HG03196 (cell line): ENCODE data around the gene PGM2.

Experiments used
- ATAC-seq: cut with Tn5 transposase; IDR thresholded peaks from one replicate; pipeline ENCODE4 v1.9.1; 2021; ENCODE audit not compliant: unreplicated experiment

The PGM2 gene

DNA sequence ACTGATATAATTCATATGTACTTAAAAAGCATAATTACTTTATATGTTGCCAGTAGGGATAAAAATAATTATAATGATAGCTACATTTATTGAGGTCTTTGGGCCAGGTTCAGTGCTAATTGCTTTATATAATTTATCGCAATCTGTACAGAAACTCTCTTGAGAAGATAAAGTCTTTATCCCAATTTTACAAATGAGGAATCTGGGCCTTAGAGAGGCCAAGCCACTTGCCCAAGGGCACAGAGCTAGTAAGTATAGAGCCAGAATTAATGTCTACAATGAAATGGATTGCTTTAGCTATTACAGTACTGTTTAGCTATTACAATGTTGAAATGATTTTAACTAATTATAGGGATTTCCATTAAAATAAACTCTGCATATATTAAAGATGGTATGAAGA is 33.8 kb downstream of the PGM2 start:
- no peak for ATAC-seq

- no peak for ATAC-seq
These were observed 36.5 kb downstream of the PGM2 start for GRCh38 chr4:37862961-37863360.

- no peak for ATAC-seq
These were observed 38.3 kb downstream of the PGM2 start for GRCh38 chr4:37864786-37865185.

- ATAC-seq: no peak
These were observed 39.0 kb downstream of the PGM2 start for GRCh38 chr4:37865450-37865849.

GRCh38 chr4:37867102-37867501 is 40.6 kb downstream of the PGM2 start:
- ATAC-seq: no peak

GRCh38 chr4:37868238-37868637 is 41.8 kb downstream of the PGM2 start:
- no peak for ATAC-seq

DNA sequence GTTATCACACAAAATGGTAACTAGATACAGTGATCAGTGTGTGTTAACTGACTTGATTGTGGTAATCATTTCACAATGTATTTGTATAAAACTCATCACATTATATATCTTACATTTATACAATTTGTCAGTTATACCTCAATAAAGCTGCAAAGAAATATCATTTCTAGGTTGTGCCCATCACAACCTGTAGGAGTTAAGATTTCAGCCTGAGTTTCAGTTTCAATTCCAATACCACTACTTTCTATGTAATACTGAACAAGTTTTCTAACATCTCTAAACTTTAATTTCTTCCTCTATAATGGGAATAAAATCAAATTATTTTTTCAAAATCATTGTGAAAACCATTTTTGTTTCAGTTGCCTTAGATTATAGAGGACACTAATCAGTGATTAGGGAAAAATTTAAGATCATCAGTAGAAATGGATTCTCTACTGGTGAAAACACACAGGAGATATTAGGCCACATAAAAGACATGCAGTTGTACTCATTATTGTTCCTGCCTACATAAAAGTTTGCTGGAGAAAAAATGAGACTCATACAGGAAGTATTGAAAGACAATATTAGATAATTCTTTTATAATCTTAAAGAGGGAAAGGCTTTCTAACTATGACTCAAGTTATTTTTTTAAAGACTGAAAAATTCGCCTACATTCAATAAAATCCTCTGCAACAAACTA is 46.0 kb downstream of the PGM2 start:
- ATAC-seq: no peak

DNA sequence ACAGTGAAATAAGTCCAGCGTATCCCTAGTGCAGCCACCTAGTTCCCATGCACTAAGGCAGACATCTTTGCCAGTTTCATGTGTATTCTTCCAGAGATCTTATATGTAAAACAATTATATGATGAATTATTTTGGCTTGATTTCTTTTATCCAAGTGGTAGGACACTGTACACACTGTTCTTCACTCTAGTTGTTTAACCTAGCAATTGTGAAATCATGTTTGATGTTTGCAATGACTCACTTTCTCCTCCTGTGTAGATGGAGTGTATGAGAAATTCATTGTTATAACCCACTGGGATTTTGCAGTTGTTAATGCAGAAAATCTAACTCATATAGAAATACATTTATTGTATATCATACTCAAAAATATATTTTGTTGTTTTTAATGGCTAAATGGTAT is 46.9 kb downstream of the PGM2 start:
- no peak for ATAC-seq

- no peak for ATAC-seq
These were observed 49.7 kb downstream of the PGM2 start for GRCh38 chr4:37876156-37876555.

DNA sequence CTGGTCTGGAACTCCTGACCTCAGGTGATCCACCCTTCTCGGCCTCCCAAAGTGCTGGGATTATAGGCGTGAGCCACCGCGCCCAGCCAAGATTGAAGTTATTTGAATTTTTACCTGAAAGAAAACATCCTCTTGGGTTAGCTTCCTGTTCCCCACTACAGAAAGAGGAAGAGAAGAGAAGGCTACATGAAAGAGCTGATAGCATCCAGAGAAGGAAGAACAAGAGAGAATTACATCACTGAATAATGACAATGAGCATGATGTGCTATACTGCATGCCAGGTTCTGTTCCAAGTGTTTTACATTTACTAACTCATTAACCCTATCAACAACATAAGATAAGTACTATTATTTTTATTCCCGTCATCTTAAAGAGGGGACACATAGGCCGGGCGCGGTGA is 52.9 kb downstream of the PGM2 start:
- ATAC-seq: no peak

DNA sequence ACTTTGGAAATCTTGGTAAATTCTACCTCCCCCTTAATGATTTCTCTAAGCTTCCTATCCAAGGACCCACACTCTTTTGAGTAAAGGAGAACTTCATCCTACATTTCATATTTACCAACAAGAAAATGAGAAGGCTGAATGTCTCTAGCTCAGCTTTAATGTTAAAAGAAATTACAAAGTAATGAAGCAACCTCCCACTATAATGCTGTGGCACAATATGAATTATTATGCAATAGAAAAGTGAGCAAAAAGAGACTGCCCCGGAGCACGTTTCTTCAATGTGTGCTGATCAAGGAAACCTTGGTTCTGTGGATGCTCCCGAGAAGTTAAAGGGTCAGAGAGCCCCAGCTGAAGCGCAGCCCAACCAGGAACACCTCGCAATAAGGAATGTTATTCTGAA is 55.3 kb downstream of the PGM2 start:
- no peak for ATAC-seq

- no peak for ATAC-seq
These were observed 56.3 kb downstream of the PGM2 start for GRCh38 chr4:37882665-37883296.

GRCh38 chr4:37884855-37885487 is 58.5 kb downstream of the PGM2 start:
- no peak for ATAC-seq

DNA sequence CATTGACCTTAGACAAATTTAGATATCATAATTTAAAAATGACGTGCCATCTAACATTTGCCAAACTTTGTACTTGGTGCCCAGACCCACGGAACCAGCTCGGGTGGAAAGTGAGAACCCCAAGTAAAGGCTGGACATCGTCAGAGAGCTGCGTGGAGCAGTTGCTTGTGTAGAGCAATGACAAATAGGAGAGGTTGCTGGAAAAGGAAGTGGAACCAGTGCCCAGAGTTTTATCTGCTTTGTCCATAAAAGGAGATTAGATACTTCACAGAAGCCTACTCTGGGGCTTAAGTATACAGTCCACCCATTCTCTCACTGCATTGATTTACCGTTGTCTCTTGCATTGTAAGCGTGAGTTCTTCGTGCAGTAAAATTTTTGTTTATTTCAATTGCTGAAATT is 59.0 kb downstream of the PGM2 start:
- ATAC-seq: no peak

- ATAC-seq: peak; percentile 15
These were observed 63.6 kb downstream of the PGM2 start for GRCh38 chr4:37889849-37890800.

DNA sequence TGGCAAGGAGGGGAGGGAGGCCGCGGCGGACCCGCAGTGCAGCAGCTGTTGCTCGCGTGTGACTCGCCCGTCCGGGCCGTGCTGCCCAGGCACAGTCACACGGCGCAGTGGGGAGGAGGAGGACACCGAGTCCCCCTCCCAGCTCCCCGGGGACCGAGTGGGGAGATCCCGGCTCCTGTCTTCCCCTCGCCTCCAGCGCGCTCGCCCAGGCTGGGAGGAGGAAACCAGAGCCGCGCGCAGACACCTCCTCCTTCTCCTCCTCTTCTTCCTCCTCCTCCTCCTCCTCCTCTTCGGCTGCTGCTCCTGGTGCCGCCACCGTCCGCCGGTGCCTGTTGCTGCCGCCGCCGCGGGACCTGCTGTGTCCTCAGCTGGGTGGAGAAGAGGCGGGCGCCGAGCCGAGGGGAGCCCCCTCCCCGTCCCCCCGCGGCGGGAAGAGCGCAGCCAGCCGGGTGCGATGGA is 64.3 kb downstream of the PGM2 start, which contains the start of gene TBC1D1:
Gene TBC1D1 (plus strand): TSS at position 284 of the 459 bp plus-strand sequence. CDS start 11,012 bp downstream, outside the sequence.
- peak; percentile 33 for ATAC-seq

- ATAC-seq: peak; percentile 57
These were observed 65.0 kb downstream of the PGM2 start for GRCh38 chr4:37891260-37892159.

GRCh38 chr4:37892641-37893040 is 66.2 kb downstream of the PGM2 start:
- peak; percentile 34 for ATAC-seq

DNA sequence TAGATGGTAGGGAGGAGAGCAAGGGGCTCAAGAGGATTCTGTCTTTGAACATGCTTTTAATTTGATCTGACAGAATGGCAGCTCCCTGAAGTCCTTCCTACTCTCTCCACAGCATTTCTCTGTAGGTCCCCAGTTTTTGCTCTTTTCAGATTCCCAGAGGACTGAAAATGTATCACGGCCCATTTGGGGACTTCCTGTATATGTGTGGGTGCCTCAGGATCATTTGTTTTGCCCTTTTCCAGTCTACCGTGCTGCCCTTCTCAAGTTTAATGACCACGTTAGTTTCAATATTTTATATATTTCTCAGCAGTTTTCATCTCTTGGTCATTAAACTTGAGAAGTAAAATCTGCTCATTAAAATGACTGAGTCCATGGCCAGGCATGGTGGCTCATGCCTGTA is 66.7 kb downstream of the PGM2 start:
- no peak for ATAC-seq

- ATAC-seq: no peak
These were observed 68.8 kb downstream of the PGM2 start for GRCh38 chr4:37895271-37895670.
